Measurements from ENCODE around the gene SCYGR5.

Gene SCYGR5

DNA sequence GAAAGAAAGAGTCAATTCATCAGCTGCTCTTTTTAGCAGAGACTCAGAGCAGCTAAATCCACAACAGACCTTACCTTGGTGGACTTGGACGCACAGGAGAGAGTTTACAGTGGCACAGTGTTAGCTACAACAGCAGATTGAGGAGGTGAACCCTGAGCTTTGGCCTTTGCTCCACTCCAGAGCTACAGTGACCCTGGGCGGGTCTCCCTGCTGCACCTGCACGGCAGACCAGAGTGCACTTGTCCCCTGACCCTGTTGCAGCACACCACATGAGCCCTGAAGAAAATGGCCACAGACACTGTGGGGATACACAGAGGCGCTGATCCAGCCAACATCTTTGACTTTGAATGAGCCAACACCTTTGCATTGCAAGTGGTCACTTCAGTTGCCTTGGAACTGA is 40.3 kb downstream of the SCYGR5 start:
- TF ChIP-seq ZFX (IDR thresholded peaks at IDR 0.05): no peak
- no peak overlapping the region for H3K27ac ChIP-seq

DNA sequence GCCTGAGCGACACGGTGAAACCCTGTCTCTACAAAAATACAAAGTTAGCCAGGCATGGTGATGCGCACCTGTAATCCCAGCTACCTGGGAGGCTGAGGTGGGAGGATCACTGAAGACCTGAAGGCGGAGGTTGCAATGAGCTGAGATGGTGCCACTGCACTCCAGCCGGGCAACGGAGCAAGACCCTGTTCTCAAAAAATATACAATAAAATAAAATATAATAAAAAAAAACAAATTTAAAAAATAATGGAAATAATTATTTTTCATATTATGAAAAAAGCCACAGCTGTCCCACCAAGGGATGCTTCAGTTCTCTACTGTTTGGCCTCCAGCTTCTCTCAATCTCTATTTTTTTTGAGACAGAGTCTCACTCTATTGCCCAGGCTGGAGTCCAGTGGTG is 40.8 kb downstream of the SCYGR5 start:
- H3K27ac ChIP-seq: no peak overlapping the region
- TF ChIP-seq ZFX (IDR thresholded peaks at IDR 0.05): no peak
- TF ChIP-seq, protein P1, sequence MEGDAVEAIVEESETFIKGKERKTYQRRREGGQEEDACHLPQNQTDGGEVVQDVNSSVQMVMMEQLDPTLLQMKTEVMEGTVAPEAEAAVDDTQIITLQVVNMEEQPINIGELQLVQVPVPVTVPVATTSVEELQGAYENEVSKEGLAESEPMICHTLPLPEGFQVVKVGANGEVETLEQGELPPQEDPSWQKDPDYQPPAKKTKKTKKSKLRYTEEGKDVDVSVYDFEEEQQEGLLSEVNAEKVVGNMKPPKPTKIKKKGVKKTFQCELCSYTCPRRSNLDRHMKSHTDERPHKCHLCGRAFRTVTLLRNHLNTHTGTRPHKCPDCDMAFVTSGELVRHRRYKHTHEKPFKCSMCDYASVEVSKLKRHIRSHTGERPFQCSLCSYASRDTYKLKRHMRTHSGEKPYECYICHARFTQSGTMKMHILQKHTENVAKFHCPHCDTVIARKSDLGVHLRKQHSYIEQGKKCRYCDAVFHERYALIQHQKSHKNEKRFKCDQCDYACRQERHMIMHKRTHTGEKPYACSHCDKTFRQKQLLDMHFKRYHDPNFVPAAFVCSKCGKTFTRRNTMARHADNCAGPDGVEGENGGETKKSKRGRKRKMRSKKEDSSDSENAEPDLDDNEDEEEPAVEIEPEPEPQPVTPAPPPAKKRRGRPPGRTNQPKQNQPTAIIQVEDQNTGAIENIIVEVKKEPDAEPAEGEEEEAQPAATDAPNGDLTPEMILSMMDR (conservative IDR thresholded peaks at IDR 0.05): no peak

DNA sequence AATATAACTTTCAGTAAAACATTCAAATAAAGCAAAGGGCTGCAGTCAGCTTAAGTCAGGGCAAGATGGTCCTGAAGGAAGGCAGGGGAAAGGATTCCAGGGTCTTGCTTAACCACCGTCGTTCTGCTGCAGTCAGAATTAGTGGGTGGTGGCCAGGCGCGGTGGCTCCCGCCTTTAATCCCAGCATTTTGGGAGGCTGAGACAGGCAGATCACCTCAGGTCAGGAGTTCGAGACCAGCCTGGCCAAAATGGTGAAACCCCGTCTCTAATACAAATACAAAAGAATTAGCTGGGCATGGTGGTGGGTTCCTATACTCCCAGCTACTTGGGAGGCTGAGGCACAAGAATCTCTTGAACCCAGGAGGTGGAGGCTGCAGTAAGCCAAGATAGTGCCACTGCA is 44.4 kb downstream of the SCYGR5 start:
- H3K27ac ChIP-seq: no peak overlapping the region
- TF ChIP-seq, protein P1 (conservative IDR thresholded peaks at IDR 0.05): no peak
- no peak for TF ChIP-seq ZFX (IDR thresholded peaks at IDR 0.05)

DNA sequence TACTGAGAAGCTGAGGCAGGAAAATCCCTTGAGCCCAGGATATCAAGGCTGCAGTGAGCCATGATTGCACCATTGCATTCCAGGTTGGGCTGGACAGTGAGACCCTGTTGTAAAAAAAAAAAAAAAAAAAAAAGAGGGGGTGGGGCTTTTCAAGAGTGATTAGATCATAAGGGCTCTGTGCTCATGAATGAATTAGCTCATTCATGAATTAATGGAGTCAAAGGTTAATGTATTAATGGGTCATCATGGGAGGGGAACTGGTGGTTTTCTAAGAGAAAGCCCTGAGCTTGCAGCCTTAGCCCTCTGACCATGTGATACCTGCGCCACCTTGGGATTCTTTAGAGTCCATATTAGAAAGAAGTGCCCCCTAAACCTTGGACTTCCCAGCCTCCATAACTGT is 46.7 kb downstream of the SCYGR5 start:
- TF ChIP-seq, protein P1 (conservative IDR thresholded peaks at IDR 0.05): no peak
- no peak for TF ChIP-seq ZFX (IDR thresholded peaks at IDR 0.05)
- no peak overlapping the region for H3K27ac ChIP-seq

DNA sequence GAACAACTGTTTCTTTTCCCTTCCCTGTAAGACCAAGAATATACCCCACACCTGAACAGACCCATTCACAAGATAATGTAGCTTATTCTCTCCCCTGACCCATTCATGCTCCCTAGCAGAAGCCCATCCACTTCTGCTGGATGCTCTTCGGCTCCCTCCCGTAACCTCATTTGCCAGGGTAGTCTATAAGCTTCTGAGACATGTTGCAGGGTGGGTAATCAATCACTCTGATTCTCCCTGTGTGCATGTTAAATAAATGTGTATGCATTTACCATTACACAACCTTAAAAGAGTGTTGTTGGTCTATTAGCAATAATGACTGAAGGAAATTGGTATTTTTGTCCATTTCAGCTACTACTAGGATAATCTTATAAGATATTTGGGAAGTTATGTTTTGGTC is 49.9 kb downstream of the SCYGR5 start:
- TF ChIP-seq, protein P1 (conservative IDR thresholded peaks at IDR 0.05): no peak
- no peak for TF ChIP-seq ZFX (IDR thresholded peaks at IDR 0.05)
- H3K27ac ChIP-seq: no peak overlapping the region
